ENCODE results near the gene TANGO6. TPM values are rescaled to one million over a fixed set of nuclear protein-coding genes. Genes with fewer than 3 reads are reported as not detected.

TANGO6 gene
- total and polyA plus RNA-seq, 3 donors from 2014 or later, result 23.1 to 41.3 (median 39.4) TPM

- Histone ChIP-seq H3K9me3 (no peaks in the 10 kb centered on the region), H3K36me3 (ENCODE audit: low read depth, missing control alignments) (no peaks in the 10 kb centered on the region), H3K27me3 (no peaks in the 10 kb centered on the region), H3K4me1 (peaks cover 6% of the 10 kb centered on the region), H3K4me3 (no peak overlapping the region), H3K27ac (no peak overlapping the region)
- intact Hi-C loops (cut with DNase I; ENCODE audit: low total_unique reads), result no loop called here
- TF ChIP-seq POLR2A (IDR thresholded peaks at IDR 0.05) (no peak), CTCF (IDR thresholded peaks at IDR 0.05) (no peak)
- no peak for DNase-seq
- 72 to 74% methylated on average over 3 of the region's 3 CpGs for WGBS, 2 donors
These were observed 150.1 kb downstream of the TANGO6 start for GRCh38 chr16:68993456-68993855.

GRCh38 chr16:68993885-68994284 is 150.6 kb downstream of the TANGO6 start:
- DNase-seq, result no peak
- 73 to 74% methylated on average over 1 of the region's 1 CpG for WGBS, 2 donors
- no peaks in the 10 kb centered on the region for H3K9me3 ChIP-seq
- no peaks in the 10 kb centered on the region for H3K27me3 ChIP-seq
- peaks cover 6% of the 10 kb centered on the region for H3K4me1 ChIP-seq
- no peaks in the 10 kb centered on the region for H3K36me3 ChIP-seq (ENCODE audit: low read depth, missing control alignments)
- H3K27ac ChIP-seq, result no peak overlapping the region
- H3K4me3 ChIP-seq, result no peak overlapping the region
- no peak for TF ChIP-seq POLR2A (IDR thresholded peaks at IDR 0.05)
- intact Hi-C loops (cut with DNase I; ENCODE audit: low total_unique reads), result no loop called here

- H3K4me1 ChIP-seq, result peaks cover 6% of the 10 kb centered on the region
- no peaks in the 10 kb centered on the region for H3K36me3 ChIP-seq (ENCODE audit: low read depth, missing control alignments)
- TF ChIP-seq POLR2A (IDR thresholded peaks at IDR 0.05), result no peak
- TF ChIP-seq CTCF (IDR thresholded peaks at IDR 0.05), result no peak
- H3K27ac ChIP-seq, result no peak overlapping the region
- WGBS, 2 donors, result 90 to 100% methylated on average over 1 of the region's 1 CpG
- intact Hi-C loops (cut with DNase I; ENCODE audit: low total_unique reads), result no loop called here
- no peaks in the 10 kb centered on the region for H3K27me3 ChIP-seq
- no peak for DNase-seq
- H3K4me3 ChIP-seq, result no peak overlapping the region
- H3K9me3 ChIP-seq, result no peaks in the 10 kb centered on the region
These were observed 151.0 kb downstream of the TANGO6 start for GRCh38 chr16:68994324-68994723.

- H3K9me3 ChIP-seq, result no peaks in the 10 kb centered on the region
- intact Hi-C loops (cut with DNase I; ENCODE audit: low total_unique reads), result no loop called here
- H3K36me3 ChIP-seq (ENCODE audit: low read depth, missing control alignments), result no peaks in the 10 kb centered on the region
- no peak overlapping the region for H3K27ac ChIP-seq
- TF ChIP-seq POLR2A (IDR thresholded peaks at IDR 0.05), result no peak
- TF ChIP-seq CTCF (IDR thresholded peaks at IDR 0.05), result peak in 2 of 3 experiments; percentile 8 to 19
- DNase-seq, result peak; percentile 28
- H3K4me3 ChIP-seq, result no peak overlapping the region
- no peaks in the 10 kb centered on the region for H3K27me3 ChIP-seq
- peaks cover 6% of the 10 kb centered on the region for H3K4me1 ChIP-seq
These were observed 151.7 kb downstream of the TANGO6 start for GRCh38 chr16:68995011-68995504.

- Histone ChIP-seq H3K27ac (no peak overlapping the region), H3K4me3 (no peak overlapping the region), H3K36me3 (ENCODE audit: low read depth, missing control alignments) (no peaks in the 10 kb centered on the region), H3K27me3 (no peaks in the 10 kb centered on the region), H3K9me3 (no peaks in the 10 kb centered on the region), H3K4me1 (peaks cover 6% of the 10 kb centered on the region)
- no peak for TF ChIP-seq POLR2A (IDR thresholded peaks at IDR 0.05)
- no peak for TF ChIP-seq CTCF (IDR thresholded peaks at IDR 0.05)
- intact Hi-C loops (cut with DNase I; ENCODE audit: low total_unique reads), result no loop called here
- WGBS, 2 donors, result 96 to 100% methylated on average over 1 of the region's 1 CpG
- no peak for DNase-seq
These were observed 154.2 kb downstream of the TANGO6 start for GRCh38 chr16:68997564-68997963.
